Activated CD8-positive, alpha-beta memory T cell treated with anti-CD3 and anti-CD28 coated beads for 1 hour (primary cell): ENCODE data around the gene DNAJC8.

ENCODE experiments used
- DNase-seq, 2 donors: peaks; one replicate each; pipeline ENCODE4 v3.0.0-alpha.2; 2020; ENCODE audit warnings: low read depth in 1 of 2; ENCODE audit errors: extremely low read depth in 1 of 2

DNAJC8 gene

DNA sequence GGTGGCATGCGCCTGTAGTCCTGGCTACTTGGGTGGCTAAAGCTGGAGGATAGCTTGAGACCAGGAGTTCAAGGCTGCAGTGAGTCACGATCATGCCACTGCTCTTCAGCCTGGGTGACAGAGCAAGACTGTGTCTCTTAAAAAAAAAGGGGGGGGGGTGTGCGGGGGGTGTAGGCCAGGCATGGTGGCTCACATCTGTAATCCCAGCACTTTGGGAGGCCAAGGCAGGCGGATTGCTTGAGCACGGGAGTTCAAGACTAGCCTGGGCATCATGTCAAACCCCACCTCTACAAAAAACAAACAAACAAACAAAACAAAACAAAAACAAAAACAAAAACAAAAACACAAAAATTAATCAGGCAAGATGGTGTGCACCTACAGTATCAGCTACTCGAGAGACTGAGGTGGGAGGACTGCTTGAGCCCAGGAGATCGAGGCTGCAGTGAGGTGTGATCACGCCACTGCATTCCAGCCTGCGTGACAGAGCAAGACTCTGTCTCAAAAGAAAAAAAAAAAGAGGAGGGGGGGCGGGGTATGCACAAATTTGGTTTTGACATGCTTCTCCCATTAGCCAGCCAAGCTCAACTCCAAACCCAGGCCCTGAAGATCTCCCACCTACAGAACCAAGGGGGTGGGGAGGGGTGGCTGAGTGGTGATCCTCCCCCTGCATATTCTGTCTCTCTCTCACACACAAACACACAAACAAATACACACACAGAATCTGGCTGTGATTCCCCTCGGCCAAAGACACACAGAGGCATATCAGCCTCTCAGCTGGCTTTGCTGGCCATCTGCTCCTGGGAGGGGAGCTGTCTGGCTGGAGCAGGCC lies 59.5 kb downstream of the DNAJC8 start:
- DNase-seq, result no peak

DNA sequence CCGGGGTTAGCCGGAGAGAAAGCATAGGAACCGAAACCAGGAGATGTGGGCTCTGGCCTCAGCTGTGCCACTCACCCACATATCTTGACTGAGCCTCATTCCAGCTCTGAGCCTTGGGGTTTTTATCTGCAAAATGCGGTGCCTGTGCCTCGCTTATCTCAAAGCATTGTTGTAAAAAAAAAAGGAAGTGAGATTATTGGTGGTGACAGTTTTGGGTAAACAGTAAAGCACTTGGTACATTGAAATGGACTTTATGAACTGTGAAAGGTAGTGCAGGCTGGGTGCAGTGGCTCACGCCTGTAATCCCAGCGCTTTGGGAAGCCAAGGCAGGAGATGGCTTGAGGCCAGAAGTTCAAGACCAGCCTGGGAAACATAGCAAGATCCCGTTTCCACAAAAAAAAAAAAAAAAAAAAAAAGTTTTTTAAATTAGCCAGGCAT lies 60.1 kb downstream of the DNAJC8 start:
- no peak for DNase-seq

DNA sequence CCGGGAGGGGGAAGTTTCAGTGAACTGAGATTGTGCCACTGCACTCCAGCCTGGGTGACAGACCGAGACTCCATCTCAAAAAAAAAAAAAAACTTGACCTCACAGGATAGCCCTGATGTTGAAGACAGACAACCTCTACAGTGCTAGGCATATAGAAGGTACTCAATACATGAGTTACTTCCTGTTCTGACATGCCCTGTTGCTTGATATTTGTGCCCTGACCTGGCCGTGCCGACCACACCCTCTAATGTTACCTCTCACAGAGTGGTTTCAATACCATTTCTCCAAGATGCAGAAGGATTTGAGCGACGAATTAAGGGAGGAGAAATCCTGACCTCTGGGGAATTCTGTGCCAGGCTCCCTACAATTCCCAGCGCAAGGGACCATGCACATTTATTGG lies 61.6 kb downstream of the DNAJC8 start:
- DNase-seq, result no peak

DNA sequence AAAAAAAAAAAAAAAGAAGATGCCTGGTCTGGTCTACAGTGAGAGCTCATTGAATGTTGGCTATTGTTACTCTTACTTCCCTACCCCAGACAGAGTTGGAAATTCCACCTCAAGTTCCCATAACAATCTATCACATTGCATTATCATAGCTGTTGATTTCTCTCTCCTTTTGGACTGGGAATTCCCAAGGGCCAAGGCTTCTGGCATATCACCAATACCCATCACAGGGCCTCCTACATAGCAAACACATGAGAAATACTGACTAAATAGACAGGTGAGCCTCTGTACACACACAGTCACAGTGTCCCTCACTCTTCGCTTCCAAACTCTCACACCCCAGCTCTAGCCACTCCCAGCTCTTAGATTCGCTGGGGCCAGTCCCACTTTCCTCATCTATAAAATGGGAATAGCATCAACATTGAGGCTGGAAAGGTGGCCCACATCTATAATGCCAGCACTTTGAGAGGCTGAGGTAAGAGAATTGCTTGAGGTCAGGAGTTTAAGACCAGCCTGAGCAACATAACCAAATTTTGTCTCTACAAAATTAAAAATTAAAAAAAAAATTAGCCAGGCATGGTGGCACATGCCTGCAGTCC lies 62.7 kb downstream of the DNAJC8 start:
- no peak for DNase-seq

DNA sequence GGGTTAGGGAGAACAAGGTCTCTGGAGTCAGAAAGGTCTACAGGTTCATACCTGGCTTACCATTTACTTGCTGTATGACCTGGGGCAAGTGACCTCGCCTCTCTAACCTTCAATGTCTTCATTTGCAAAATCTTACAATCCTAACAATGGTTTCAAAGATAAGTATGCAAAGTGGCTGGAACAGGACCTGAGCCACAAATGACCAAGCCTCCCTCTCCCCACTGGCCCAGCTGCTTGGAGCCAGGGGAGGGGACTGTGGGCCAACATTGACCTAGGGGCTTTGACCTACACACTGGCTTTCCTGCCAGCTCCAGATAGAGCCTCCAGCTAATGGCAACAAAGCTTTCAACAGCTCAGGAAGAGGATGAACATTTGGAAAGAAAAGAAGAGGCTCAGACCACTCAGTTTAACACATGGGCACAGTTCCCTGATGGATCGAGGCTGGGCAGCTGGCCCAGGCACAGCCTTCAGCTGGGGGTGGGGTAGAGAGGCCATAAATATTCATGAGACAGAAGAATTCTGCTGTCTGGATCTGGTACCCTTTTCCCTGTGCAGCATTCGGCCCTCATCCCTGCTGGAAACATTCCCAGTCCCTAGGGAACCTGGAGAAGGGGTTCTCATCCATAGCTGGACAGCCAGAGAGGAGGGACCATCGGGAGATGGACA lies 69.2 kb downstream of the DNAJC8 start:
- DNase-seq, result no peak

DNA sequence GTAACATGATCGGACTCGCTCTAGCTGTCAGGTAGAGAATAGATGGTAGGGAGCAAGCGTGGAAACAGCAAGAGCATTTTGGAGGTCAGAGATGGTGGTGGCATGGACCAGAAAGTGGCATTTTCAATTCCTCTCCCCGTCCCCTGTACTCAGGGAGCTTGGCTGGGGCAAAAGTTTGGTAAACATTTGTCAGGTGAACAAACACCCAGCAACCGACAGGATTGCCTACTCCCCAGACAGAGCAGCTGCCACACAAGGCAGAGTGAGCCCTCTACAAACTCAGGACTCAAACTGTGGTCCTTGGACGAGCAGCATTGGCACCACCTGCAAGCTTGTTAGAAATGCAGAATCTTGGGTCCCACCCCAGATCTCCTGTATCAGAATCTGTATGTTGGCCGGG lies 70.7 kb downstream of the DNAJC8 start:
- DNase-seq, result no peak

DNA sequence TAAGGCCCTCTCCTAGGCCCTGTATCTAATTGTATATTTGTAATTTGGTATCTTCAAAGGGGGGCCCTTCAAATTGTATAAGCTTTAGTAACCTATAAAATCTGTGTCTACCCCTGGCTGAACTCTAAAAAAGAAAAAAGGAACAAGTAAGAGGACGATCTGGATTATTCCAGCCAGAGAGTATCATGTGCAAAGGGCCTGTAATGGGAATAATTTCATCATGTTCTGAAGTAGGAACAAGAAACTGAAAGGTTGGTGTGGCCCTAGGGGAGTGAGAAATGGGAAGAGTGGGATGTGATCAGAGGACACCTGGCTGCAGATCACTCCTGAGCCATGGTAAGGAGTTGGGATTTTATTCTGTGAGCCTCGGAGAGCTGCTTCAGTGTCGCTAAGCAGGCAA lies 71.1 kb downstream of the DNAJC8 start:
- no peak for DNase-seq

DNA sequence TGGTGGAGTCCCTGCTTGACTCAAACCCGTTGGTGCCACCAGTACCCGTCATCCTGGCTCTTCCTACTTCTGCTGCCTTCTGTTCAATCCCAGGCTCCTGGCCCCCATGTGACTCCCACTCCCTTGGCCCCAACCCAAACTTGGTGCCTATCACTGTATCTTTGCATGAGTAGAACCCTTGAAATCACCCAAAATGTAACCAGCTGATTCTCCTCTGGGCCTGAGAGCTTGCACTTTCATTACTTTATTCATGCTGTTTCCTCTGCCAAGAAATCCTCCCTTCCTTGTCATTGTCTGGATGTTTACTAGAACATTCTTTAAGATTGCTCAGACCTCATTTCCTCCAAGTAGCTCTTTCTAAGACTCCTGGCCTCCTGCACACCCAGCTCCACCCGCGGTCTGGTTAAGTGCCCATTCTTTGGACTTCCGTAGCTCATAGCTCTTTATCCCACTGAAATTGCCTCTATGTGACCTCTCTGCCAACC lies 72.0 kb downstream of the DNAJC8 start:
- DNase-seq, result no peak

DNA sequence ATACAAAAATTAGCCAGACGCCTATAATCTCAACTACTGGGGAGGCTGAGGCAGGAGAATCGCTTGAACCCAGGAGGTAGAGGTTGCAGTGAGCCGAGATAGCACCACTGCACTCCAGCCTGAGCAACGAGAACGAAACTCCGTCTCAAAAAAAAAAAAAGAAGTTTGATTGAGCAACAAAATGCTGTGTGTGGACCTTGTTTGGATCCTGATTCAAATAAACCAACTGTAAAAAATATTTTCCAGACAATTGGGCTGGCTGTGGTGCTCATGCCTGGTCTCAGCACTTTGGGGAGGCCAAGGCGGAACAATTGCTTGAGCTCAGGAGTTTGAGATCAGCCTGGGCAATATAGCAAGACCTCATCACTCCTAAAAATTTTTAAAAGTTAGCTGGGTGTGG lies 73.1 kb downstream of the DNAJC8 start:
- no peak for DNase-seq

DNA sequence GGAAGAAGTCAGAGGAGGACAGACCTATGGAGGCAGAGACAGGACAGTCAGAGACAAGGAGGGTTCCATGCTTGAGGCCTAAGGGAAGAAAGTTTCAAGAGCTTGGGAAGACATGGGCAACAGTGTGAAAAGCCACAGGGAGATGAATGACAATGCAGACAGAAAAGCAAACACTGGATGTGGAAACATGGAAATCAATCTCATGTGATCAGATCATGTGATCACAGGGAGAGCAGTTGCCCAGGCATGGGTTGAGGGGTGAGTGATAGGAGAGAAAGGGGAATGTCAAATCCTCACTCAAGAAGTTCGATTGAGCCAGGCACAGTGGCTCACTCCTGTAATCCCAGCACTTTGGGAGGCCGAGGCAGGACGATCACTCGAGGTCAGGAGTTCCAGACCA lies 73.6 kb downstream of the DNAJC8 start:
- DNase-seq, result no peak

DNA sequence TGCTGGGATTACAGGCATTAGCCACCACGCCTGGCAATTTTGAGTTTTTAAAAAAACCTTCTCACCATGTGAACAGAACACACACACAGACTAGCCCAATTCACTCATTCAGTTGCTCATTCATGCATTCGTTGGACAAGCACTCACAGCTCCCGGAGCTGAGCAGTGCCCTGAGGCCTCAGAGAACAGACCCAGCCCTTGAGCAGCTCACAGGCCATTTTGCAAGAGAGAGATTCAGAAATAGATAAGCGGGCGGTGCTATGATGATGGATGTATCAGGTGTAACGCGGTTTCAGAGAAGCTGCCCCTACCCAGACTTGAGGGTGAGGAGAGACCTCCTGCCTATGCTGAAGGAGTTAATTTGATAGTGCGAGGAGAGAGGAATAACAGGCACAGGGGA lies 74.9 kb downstream of the DNAJC8 start:
- no peak for DNase-seq

DNA sequence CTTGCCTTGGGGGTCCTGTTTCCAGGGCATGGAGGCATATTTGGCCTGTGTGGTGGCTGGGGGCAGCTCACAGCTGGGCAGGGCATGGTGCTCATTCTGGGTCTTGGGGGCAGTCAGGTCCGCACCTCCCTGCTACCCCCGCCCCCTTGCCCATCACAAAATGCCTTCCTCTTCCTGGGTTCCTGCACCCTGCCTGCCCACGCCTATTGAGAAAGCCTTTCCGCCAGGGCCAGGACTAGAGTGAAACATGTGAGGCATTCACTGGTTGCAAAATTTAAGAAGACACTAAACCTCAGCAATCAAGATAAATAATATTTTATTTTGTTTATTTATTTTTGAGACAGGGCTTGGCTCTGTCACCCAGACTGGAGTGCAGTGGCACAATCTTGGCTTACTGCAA lies 76.0 kb downstream of the DNAJC8 start:
- DNase-seq, result no peak

DNA sequence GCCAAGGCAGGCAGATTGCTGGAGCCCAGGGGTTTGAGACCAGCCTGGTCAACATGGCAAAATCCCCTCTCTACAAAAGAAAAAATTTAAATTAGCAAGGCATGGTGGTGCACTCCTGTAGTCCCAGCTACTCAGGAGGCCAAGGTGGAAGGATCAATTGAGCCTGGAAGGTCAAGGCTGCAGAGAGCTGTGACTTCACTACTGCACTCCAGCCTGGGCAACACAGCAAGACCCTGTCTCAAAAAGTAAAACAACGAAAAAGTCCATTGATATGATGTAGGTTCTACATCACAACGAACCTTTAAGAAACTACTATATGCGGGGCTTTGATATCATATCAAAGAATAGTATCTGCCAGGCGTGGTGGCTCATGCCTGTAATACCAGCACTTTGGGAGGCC lies 77.2 kb downstream of the DNAJC8 start:
- DNase-seq, result no peak

DNA sequence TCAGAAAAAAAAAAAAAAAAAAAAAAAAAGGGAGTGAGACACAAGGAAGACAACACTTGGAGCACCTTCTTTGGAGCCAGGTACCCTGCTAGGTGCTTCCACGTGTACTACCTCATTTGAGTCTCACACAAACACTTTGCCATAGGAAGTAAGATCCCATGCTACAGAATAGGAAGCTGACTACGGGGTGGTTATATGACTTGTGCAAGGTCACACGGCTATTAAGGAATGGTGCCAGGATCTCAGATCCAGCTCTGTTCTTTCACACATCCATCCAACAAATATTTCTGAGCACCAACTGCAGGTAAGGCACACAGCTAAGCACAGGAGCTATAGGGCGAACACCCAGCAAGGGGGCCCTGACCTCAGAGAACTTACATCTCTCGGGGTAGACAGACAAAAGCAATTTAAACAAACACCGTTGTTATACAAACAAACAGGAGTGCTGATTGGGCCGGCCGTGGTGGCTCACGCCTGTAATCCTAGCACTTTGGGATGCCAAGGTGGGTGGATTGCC lies 78.7 kb downstream of the DNAJC8 start:
- DNase-seq, result no peak
